ENCODE data around the gene UMPS. TPM values are rescaled to one million over a fixed set of nuclear protein-coding genes. Genes with fewer than 3 reads are reported as not detected.

The UMPS gene
- total RNA-seq: 19.7 and 127 TPM in 2 replicates
- polyA plus RNA-seq: 21.3 and 23.2 TPM in 2 replicates

- peak; percentile 81 to 93 for DNase-seq (ENCODE audit: low read depth in 1 of 2, low spot score in 1 of 2)
- peaks cover 31% of the 10 kb centered on the region for H3K27me3 ChIP-seq
- TF ChIP-seq, protein P1, sequence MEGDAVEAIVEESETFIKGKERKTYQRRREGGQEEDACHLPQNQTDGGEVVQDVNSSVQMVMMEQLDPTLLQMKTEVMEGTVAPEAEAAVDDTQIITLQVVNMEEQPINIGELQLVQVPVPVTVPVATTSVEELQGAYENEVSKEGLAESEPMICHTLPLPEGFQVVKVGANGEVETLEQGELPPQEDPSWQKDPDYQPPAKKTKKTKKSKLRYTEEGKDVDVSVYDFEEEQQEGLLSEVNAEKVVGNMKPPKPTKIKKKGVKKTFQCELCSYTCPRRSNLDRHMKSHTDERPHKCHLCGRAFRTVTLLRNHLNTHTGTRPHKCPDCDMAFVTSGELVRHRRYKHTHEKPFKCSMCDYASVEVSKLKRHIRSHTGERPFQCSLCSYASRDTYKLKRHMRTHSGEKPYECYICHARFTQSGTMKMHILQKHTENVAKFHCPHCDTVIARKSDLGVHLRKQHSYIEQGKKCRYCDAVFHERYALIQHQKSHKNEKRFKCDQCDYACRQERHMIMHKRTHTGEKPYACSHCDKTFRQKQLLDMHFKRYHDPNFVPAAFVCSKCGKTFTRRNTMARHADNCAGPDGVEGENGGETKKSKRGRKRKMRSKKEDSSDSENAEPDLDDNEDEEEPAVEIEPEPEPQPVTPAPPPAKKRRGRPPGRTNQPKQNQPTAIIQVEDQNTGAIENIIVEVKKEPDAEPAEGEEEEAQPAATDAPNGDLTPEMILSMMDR (IDR thresholded peaks at IDR 0.05; ENCODE audit: low read depth, low read length): no peak
- H3K27ac ChIP-seq: peak within 1 kb of the TSS; percentile 68
- peaks cover 5% of the 10 kb centered on the region for H3K4me1 ChIP-seq (ENCODE audit: low read depth)
- no peaks in the 10 kb centered on the region for H3K9me3 ChIP-seq (ENCODE audit: low read depth)
- peaks cover 5% of the 10 kb centered on the region for H3K36me3 ChIP-seq
- peak within 1 kb of the TSS; percentile 74 for H3K4me3 ChIP-seq
Observed at GRCh38 chr3:124730129-124730940, at the start of gene UMPS. Gene UMPS, plus strand, starts transcription at chr3:124730452. Its CDS starts 20 bp downstream, at chr3:124730472.

GRCh38 chr3:124680521-124680920 is 49.7 kb upstream of the UMPS start:
- no peak for DNase-seq (ENCODE audit: low read depth in 1 of 2, low spot score in 1 of 2)
- H3K4me3 ChIP-seq: no peak overlapping the region
- TF ChIP-seq, protein P1 (IDR thresholded peaks at IDR 0.05; ENCODE audit: low read depth, low read length): no peak
- H3K27ac ChIP-seq: no peak overlapping the region
- no peaks in the 10 kb centered on the region for H3K9me3 ChIP-seq (ENCODE audit: low read depth)
- no peaks in the 10 kb centered on the region for H3K27me3 ChIP-seq
- H3K4me1 ChIP-seq (ENCODE audit: low read depth): peaks cover 2% of the 10 kb centered on the region
- peaks cover 15% of the 10 kb centered on the region for H3K36me3 ChIP-seq

GRCh38 chr3:124682263-124682662 is 48.0 kb upstream of the UMPS start:
- Histone ChIP-seq H3K36me3 (peaks cover 5% of the 10 kb centered on the region), H3K4me3 (no peak overlapping the region), H3K27me3 (no peaks in the 10 kb centered on the region), H3K4me1 (ENCODE audit: low read depth) (peaks cover 4% of the 10 kb centered on the region), H3K27ac (no peak overlapping the region), H3K9me3 (ENCODE audit: low read depth) (no peaks in the 10 kb centered on the region)
- TF ChIP-seq, protein P1 (IDR thresholded peaks at IDR 0.05; ENCODE audit: low read depth, low read length): no peak
- no peak for DNase-seq (ENCODE audit: low read depth in 1 of 2, low spot score in 1 of 2)

- H3K4me1 ChIP-seq (ENCODE audit: low read depth): peaks cover 8% of the 10 kb centered on the region
- no peak overlapping the region for H3K27ac ChIP-seq
Observed at GRCh38 chr3:124684459-124684858, 45.8 kb upstream of the UMPS start.

GRCh38 chr3:124685067-124685466 is 45.2 kb upstream of the UMPS start:
- no peak for DNase-seq (ENCODE audit: low read depth in 1 of 2, low spot score in 1 of 2)
- no peaks in the 10 kb centered on the region for H3K9me3 ChIP-seq (ENCODE audit: low read depth)
- H3K27me3 ChIP-seq: no peaks in the 10 kb centered on the region
- H3K27ac ChIP-seq: no peak overlapping the region
- peaks cover 8% of the 10 kb centered on the region for H3K4me1 ChIP-seq (ENCODE audit: low read depth)
- H3K36me3 ChIP-seq: no peaks in the 10 kb centered on the region
- no peak overlapping the region for H3K4me3 ChIP-seq
- TF ChIP-seq, protein P1 (IDR thresholded peaks at IDR 0.05; ENCODE audit: low read depth, low read length): no peak

More at GRCh38 chr3:124684459-124684858, 45.8 kb upstream of the UMPS start:
- no peak for DNase-seq (ENCODE audit: low read depth in 1 of 2, low spot score in 1 of 2)
- Histone ChIP-seq H3K36me3 (no peaks in the 10 kb centered on the region), H3K4me3 (no peak overlapping the region), H3K27me3 (no peaks in the 10 kb centered on the region), H3K9me3 (ENCODE audit: low read depth) (no peaks in the 10 kb centered on the region)
- TF ChIP-seq, protein P1 (IDR thresholded peaks at IDR 0.05; ENCODE audit: low read depth, low read length): no peak
